HEK293T (cell line): Measurements from ENCODE around the gene NCR3LG1.

Experiments used
- ARNT ChIP-seq: fragments of 450-650 bp; IDR thresholded peaks from 2 replicates; pipeline ENCODE4 v1.6.1; 2017; ENCODE audit warnings: mild to moderate bottlenecking
- ELF4 ChIP-seq: fragments of 450-650 bp; IDR thresholded peaks from 2 replicates; pipeline ENCODE4 v1.6.1; 2017; ENCODE audit warnings: antibody characterized with exemption
- FOXA1 ChIP-seq: fragments of 450-650 bp; IDR thresholded peaks from 2 replicates; pipeline ENCODE4 v1.6.1; 2016; ENCODE audit warnings: mild to moderate bottlenecking
- FOXM1 ChIP-seq: fragments of 450-650 bp; IDR thresholded peaks from 2 replicates; pipeline ENCODE4 v1.6.1; 2017; ENCODE audit warnings: mild to moderate bottlenecking, borderline replicate concordance
- SP1 ChIP-seq: fragments of 450-650 bp; IDR thresholded peaks from 2 replicates; pipeline ENCODE4 v1.6.1; 2017
- TARDBP ChIP-seq: fragments of 450-650 bp; IDR thresholded peaks from 2 replicates; pipeline ENCODE4 v1.6.1; 2016

DNA sequence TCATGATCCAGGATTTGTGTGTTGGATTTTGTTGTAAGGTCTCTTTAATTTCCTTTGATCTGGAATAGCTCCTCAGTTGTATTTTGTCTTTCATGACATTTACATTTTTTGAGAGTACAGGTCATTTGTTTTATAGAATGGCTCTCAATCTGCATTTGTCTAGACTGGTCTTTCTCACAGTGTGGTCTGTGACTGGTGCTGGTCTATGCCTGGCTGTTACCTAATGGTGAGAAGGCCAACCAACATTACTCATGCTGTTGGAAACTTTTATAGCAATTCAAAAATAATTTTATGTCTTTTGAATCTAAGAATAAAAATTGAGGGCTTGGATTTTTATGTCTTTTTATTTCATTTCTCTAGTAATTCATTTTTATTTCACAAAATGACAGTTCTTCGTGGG, 3.9 kb upstream of the NCR3LG1 start:
- TF ChIP-seq SP1 = no peak
- TF ChIP-seq ELF4 = no peak
- TF ChIP-seq FOXM1 = no peak
- no peak for TF ChIP-seq TARDBP
- TF ChIP-seq ARNT = no peak
- TF ChIP-seq FOXA1 = no peak
